ENCODE measurements around the gene BLOC1S4.
"Not testable (repeated sequence)": the region's sequence is repeated elsewhere in the genome, so short reads cannot be mapped to it uniquely, and the experiment has no call there.

Gene BLOC1S4

DNA sequence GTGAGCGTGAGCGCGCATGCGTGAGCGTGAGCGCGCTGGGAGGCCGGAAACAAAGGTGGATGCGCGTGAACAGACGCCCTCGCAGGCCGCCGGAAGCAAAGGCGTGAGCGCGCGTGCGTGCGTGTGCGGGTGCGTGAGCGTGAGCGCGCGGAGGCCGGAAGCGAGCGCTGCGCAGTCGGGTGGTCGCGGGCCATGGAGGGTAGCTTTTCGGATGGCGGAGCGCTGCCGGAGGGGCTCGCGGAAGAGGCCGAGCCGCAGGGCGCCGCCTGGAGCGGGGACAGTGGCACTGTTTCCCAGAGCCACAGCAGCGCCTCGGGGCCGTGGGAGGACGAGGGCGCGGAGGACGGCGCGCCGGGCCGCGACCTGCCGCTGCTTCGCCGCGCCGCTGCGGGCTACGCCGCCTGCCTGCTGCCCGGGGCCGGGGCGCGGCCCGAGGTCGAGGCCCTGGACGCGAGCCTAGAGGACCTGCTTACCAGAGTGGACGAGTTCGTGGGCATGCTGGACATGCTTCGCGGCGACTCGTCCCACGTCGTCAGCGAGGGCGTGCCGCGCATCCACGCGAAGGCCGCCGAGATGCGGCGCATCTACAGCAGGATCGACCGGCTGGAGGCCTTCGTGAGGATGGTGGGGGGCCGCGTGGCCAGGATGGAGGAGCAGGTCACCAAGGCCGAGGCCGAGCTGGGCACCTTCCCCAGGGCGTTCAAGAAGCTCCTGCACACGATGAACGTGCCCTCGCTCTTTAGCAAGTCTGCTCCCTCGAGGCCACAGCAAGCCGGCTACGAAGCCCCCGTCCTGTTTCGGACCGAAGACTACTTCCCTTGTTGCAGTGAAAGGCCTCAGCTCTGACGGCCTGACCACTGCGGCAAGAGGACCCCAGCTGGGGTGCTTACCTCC lies at the start of gene BLOC1S4:
BLOC1S4 (plus strand) TSS at position 157 of the 894 bp plus-strand sequence; CDS start at position 193, 36 bp downstream.
- no peaks in the 10 kb centered on the region for H3K9me3 ChIP-seq (ENCODE audit: control insufficient read depth in 1 of 2, low read length in 2 of 2)
- H3K27ac ChIP-seq (ENCODE audit: low read length), result peak within 1 kb of the TSS; percentile 65
- peak within 1 kb of the TSS; percentile 70 to 92 for H3K4me3 ChIP-seq (ENCODE audit: low read depth in 1 of 2, low read length in 2 of 2)
- no peaks in the 10 kb centered on the region for H3K36me3 ChIP-seq (ENCODE audit: control insufficient read depth in 1 of 2, insufficient read depth in 2 of 2, low read length in 2 of 2)
- H3K27me3 ChIP-seq (ENCODE audit: low read depth, low read length), result no peaks in the 10 kb centered on the region
- peaks cover 0 to 6% of the 10 kb centered on the region in 2 donors for H3K4me1 ChIP-seq (ENCODE audit: control insufficient read depth in 1 of 2, insufficient read depth in 2 of 2, low read length in 2 of 2)

DNA sequence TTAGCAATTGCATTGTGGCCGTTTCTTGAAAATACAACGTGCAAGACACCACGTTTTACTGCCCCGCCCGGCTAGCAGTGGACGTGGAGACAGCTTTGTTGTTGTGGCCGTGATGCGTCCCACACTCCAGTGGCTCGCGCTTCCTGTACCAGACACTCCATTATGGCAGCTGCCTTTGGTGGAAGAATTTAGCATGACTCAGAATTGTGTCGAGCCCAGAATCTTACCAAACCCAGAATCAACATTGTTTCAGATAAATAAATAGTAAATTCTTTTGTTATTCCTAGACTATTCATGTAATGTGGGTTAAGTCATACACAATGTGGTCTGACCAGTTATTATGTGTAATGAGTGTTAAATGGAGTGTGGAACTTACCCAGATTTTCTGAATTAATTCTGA lies 47.6 kb upstream of the BLOC1S4 start:
- Histone ChIP-seq H3K4me1 (ENCODE audit: control insufficient read depth in 1 of 2, insufficient read depth in 2 of 2, low read length in 2 of 2) (peaks cover 0 to 12% of the 10 kb centered on the region in 2 donors), H3K36me3 (ENCODE audit: control insufficient read depth in 1 of 2, insufficient read depth in 2 of 2, low read length in 2 of 2) (no peaks in the 10 kb centered on the region), H3K27me3 (ENCODE audit: low read depth, low read length) (peaks cover 15% of the 10 kb centered on the region), H3K27ac (ENCODE audit: low read length) (no peak overlapping the region), H3K4me3 (ENCODE audit: low read depth in 1 of 2, low read length in 2 of 2) (no peak overlapping the region), H3K9me3 (ENCODE audit: control insufficient read depth in 1 of 2, low read length in 2 of 2) (no peaks in the 10 kb centered on the region)

DNA sequence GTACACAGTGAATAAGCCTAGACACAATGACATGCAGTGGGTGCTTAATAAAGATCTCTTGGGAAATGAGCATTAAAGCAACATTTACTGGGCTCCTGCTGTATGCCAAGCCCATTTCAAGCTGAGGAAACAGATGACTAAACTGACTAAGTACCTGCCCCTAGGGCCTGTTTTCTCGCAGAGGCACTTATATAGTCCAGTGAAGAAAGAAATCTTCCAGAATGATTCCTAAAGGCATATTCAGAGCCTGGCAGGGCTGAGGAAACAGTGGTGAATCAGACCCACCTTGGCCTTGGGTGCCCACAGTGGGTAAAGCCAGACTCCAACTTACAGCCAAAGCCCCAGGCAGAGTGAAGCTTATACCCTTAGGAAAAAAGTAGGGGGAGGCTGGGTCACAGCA lies 44.3 kb upstream of the BLOC1S4 start:
- Histone ChIP-seq H3K27me3 (ENCODE audit: low read depth, low read length) (no peaks in the 10 kb centered on the region), H3K4me3 (ENCODE audit: low read depth in 1 of 2, low read length in 2 of 2) (no peak overlapping the region), H3K36me3 (ENCODE audit: control insufficient read depth in 1 of 2, insufficient read depth in 2 of 2, low read length in 2 of 2) (peaks cover 0 to 6% of the 10 kb centered on the region in 2 donors), H3K9me3 (ENCODE audit: control insufficient read depth in 1 of 2, low read length in 2 of 2) (no peaks in the 10 kb centered on the region), H3K27ac (ENCODE audit: low read length) (no peak overlapping the region), H3K4me1 (ENCODE audit: control insufficient read depth in 1 of 2, insufficient read depth in 2 of 2, low read length in 2 of 2) (peaks cover 17 to 19% of the 10 kb centered on the region in 2 donors)

DNA sequence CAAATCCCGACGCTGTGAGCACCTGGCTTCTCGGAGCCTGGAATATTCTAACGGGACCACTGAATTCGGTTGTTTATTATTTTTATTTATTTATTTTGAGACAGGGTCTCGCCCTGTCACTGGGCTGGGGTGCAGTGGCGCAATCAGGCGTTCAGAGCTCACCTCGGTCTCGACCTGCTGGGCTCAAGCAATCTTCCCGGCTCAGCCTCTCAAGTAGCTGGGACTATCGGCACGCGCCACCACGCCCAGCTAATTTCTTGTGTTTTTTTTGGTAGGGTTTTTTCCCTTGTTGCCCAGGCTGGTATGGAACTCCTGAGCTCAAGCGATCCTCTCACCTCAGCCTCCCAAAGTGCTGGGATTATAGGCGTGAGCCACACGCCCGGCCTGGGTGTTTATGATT lies 43.8 kb upstream of the BLOC1S4 start:
- Histone ChIP-seq H3K4me3 (ENCODE audit: low read depth in 1 of 2, low read length in 2 of 2) (no peak overlapping the region), H3K36me3 (ENCODE audit: control insufficient read depth in 1 of 2, insufficient read depth in 2 of 2, low read length in 2 of 2) (peaks cover 0 to 6% of the 10 kb centered on the region in 2 donors), H3K27ac (ENCODE audit: low read length) (no peak overlapping the region), H3K9me3 (ENCODE audit: control insufficient read depth in 1 of 2, low read length in 2 of 2) (no peaks in the 10 kb centered on the region), H3K4me1 (ENCODE audit: control insufficient read depth in 1 of 2, insufficient read depth in 2 of 2, low read length in 2 of 2) (peaks cover 19 to 24% of the 10 kb centered on the region in 2 donors), H3K27me3 (ENCODE audit: low read depth, low read length) (no peaks in the 10 kb centered on the region)

DNA sequence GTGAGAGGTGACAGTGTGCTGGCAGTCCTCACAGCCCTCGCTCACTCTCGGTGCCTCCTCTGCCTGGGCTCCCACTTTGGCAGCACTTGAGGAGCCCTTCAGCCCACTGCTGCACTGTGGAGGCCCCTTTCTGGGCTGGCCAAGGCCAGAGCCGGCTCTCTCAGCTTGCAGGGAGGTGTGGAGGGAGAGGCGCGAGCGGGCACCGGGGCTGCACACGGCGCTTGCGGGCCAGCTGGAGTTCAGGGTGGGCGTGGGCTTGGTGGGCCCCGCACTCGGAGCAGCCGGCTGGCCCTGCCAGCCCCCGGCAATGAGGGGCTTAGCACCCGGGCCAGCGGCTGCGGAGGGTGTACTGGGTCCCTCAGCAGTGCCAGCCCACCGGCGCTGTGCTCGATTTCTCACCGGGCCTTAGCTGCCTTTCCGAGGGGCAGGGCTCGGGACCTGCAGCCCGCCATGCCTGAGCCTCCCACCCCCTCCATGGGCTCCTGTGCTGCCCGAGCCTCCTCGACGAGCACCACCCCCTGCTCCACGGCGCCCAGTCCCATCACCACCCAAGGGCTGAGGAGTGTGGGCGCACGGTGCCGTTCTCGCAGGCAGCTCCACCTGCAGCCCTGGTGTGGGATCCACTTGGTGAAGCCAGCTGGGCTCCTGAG lies 43.3 kb upstream of the BLOC1S4 start:
- peaks cover 19 to 29% of the 10 kb centered on the region in 2 donors for H3K4me1 ChIP-seq (ENCODE audit: control insufficient read depth in 1 of 2, insufficient read depth in 2 of 2, low read length in 2 of 2)
- H3K27ac ChIP-seq (ENCODE audit: low read length); H3K4me3 ChIP-seq (ENCODE audit: low read depth in 1 of 2, low read length in 2 of 2); H3K27me3 ChIP-seq (ENCODE audit: low read depth, low read length); H3K36me3 ChIP-seq (ENCODE audit: control insufficient read depth in 1 of 2, insufficient read depth in 2 of 2, low read length in 2 of 2); H3K9me3 ChIP-seq (ENCODE audit: control insufficient read depth in 1 of 2, low read length in 2 of 2): not testable (repeated sequence)

- H3K9me3 ChIP-seq (ENCODE audit: control insufficient read depth in 1 of 2, low read length in 2 of 2); H3K27me3 ChIP-seq (ENCODE audit: low read depth, low read length); H3K36me3 ChIP-seq (ENCODE audit: control insufficient read depth in 1 of 2, insufficient read depth in 2 of 2, low read length in 2 of 2): not testable (repeated sequence)
- peak overlapping the region; percentile 63 for H3K27ac ChIP-seq (ENCODE audit: low read length)
- H3K4me3 ChIP-seq (ENCODE audit: low read depth in 1 of 2, low read length in 2 of 2), result peak overlapping the region; percentile 81 to 82
- H3K4me1 ChIP-seq (ENCODE audit: control insufficient read depth in 1 of 2, insufficient read depth in 2 of 2, low read length in 2 of 2), result peaks cover 19 to 31% of the 10 kb centered on the region in 2 donors
Observed at GRCh38 chr4:6673191-6673659, 42.7 kb upstream of the BLOC1S4 start.

DNA sequence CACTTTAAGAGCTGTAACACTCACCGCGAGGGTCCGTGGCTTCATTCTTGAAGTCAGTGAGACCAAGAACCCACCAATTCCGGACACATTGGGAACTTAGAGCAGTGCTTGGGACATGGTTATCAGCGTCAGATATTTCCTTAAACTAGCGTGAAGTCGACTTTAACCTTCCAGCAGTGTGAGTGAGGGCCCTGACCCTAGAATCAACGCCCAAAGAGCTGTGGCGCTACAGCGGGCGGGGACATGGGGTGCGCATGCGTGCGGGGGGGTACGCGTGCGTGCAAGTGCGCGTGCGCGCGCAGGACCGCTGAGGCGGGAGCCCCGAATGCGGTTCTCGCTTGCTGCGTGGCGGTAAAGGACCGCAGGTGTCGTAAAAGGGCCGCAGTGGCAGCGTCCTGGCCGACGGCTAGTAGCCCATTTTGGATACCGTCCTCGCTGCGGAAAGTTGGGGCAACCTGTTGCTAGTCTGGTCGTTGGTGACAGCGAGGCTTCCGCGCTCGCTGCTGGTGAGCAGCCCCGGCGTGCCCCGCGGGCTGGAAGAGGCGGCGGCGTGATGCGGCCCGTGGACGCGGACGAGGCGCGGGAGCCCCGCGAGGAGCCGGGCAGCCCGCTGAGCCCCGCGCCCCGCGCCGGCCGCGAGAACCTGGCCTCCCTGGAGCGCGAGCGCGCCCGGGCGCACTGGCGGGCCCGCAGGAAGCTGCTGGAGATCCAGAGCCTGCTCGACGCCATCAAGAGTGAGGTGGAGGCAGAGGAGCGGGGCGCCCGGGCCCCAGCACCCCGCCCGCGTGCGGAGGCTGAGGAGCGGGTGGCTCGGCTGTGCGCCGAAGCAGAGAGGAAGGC lies 42.1 kb upstream of the BLOC1S4 start:
- Histone ChIP-seq H3K9me3 (ENCODE audit: control insufficient read depth in 1 of 2, low read length in 2 of 2) (no peaks in the 10 kb centered on the region), H3K4me1 (ENCODE audit: control insufficient read depth in 1 of 2, insufficient read depth in 2 of 2, low read length in 2 of 2) (peaks cover 19 to 31% of the 10 kb centered on the region in 2 donors), H3K27ac (ENCODE audit: low read length) (peak overlapping the region; percentile 63)

DNA sequence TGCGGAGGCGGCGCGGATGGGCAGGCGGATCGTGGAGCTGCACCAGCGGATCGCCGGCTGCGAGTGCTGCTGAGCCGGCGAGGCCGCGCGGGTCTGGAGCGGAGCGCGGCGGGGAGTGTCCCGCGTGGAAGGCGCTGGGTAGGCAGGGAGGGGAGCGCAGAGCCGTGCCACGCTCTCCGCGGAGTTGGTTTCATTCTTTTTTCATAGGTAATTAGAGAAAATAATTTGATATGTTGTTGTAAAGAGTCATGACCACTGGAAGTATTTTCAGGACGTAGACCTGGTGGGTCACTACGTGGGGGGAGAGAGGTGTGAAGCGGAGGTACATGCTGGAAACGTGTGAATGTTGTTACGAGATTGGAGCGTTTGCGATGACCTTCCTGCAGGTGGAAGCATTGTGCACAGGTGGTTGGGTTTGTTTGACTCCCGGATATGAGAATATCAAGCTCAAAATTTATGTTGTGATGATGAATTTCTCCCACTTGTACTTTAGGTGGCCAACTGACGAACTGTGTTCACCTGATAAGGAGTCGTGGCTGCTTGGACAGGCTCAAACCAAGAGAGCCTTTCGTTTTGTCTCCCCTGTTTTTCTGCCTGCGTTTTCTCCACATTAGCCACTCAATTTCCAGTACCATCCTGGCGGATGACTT lies 41.3 kb upstream of the BLOC1S4 start:
- no peak overlapping the region for H3K27ac ChIP-seq (ENCODE audit: low read length)
- H3K4me1 ChIP-seq (ENCODE audit: control insufficient read depth in 1 of 2, insufficient read depth in 2 of 2, low read length in 2 of 2), result peaks cover 19 to 31% of the 10 kb centered on the region in 2 donors

More for the DNA sequence above, 42.1 kb upstream of the BLOC1S4 start:
- peaks cover 0 to 6% of the 10 kb centered on the region in 2 donors for H3K36me3 ChIP-seq (ENCODE audit: control insufficient read depth in 1 of 2, insufficient read depth in 2 of 2, low read length in 2 of 2)
- no peaks in the 10 kb centered on the region for H3K27me3 ChIP-seq (ENCODE audit: low read depth, low read length)
- peak overlapping the region; percentile 81 to 82 for H3K4me3 ChIP-seq (ENCODE audit: low read depth in 1 of 2, low read length in 2 of 2)

GRCh38 chr4:6676722-6677558 lies 39.0 kb upstream of the BLOC1S4 start:
- Histone ChIP-seq H3K36me3 (ENCODE audit: control insufficient read depth in 1 of 2, insufficient read depth in 2 of 2, low read length in 2 of 2) (peaks cover 0 to 9% of the 10 kb centered on the region in 2 donors), H3K9me3 (ENCODE audit: control insufficient read depth in 1 of 2, low read length in 2 of 2) (no peaks in the 10 kb centered on the region), H3K4me3 (ENCODE audit: low read depth in 1 of 2, low read length in 2 of 2) (peak overlapping the region in 1 of 2 donors; percentile 30)

More for the DNA sequence above, 41.3 kb upstream of the BLOC1S4 start:
- H3K4me3 ChIP-seq (ENCODE audit: low read depth in 1 of 2, low read length in 2 of 2), result peak overlapping the region; percentile 81 to 82
- no peaks in the 10 kb centered on the region for H3K9me3 ChIP-seq (ENCODE audit: control insufficient read depth in 1 of 2, low read length in 2 of 2)
- peaks cover 0 to 6% of the 10 kb centered on the region in 2 donors for H3K36me3 ChIP-seq (ENCODE audit: control insufficient read depth in 1 of 2, insufficient read depth in 2 of 2, low read length in 2 of 2)
- no peaks in the 10 kb centered on the region for H3K27me3 ChIP-seq (ENCODE audit: low read depth, low read length)

More at GRCh38 chr4:6676722-6677558, 39.0 kb upstream of the BLOC1S4 start:
- H3K27ac ChIP-seq (ENCODE audit: low read length), result no peak overlapping the region
- no peaks in the 10 kb centered on the region for H3K27me3 ChIP-seq (ENCODE audit: low read depth, low read length)
- peaks cover 19 to 31% of the 10 kb centered on the region in 2 donors for H3K4me1 ChIP-seq (ENCODE audit: control insufficient read depth in 1 of 2, insufficient read depth in 2 of 2, low read length in 2 of 2)

Data from muscle layer of duodenum (tissue), 2 donors.